IMR-90 (cell line): ENCODE results near the gene UBE2N. TPM values are rescaled to one million over a fixed set of nuclear protein-coding genes. Genes with fewer than 3 reads are reported as not detected.

Experiments
- ATAC-seq: fragments of 200-7000 bp; cut with Tn5 transposase; 2 replicates; pipeline ENCODE4 v1.9.1; 2020; ENCODE audit warnings: low read depth, mild to moderate bottlenecking, moderate library complexity
- BruUV-seq: library from RNA; stranded (reverse); fragments of 400-500 nt; replicated peaks from 2 replicates; lab custom pipeline; 2021; lab: Mats Ljungman, UMichigan
- CTCF ChIA-PET: fragments of 300-600 bp; formaldehyde crosslinking; extraction: SDS; loops from one replicate; lab custom pipeline; 2021; ENCODE audit warnings: antibody characterized with exemption; lab: Yijun Ruan, JAX
- POLR2A ChIA-PET: fragments of 300-600 bp; sonication (Branson Sonifier 250); formaldehyde crosslinking; loops from one replicate; lab custom pipeline; 2022; ENCODE audit warnings: antibody characterized with exemption; ENCODE audit not compliant: unreplicated experiment; lab: Charles Lee
- DNase-seq: peaks from one replicate; pipeline ENCODE4 v3.0.0; 2013
- H2AFZ ChIP-seq: replicated peaks from 2 replicates; pipeline ENCODE3; 2013; ENCODE audit warnings: low read length, mild to moderate bottlenecking; ENCODE audit not compliant: poor library complexity
- H2AK5ac ChIP-seq: 2 replicates; pipeline ENCODE4 v1.6.1; 2013; ENCODE audit warnings: low read depth, low read length, inconsistent platforms
- H2AK9ac ChIP-seq: replicated peaks from 2 replicates; pipeline ENCODE3; 2013; ENCODE audit warnings: mild to moderate bottlenecking, low read depth, low read length, moderate library complexity; ENCODE audit not compliant: poor library complexity
- H2BK120ac ChIP-seq: 2 replicates; pipeline ENCODE4 v1.6.1; 2013; ENCODE audit warnings: low read depth, low read length, inconsistent platforms
- H2BK15ac ChIP-seq: 3 replicates; pipeline ENCODE4 v1.6.1; 2013; ENCODE audit warnings: low read depth, low read length, inconsistent platforms
- H2BK20ac ChIP-seq: 2 replicates; pipeline ENCODE4 v1.6.1; 2013; ENCODE audit warnings: low read depth, mild to moderate bottlenecking, inconsistent platforms, low read length, moderate library complexity
- H2BK5ac ChIP-seq: 2 replicates; pipeline ENCODE4 v1.6.1; 2013; ENCODE audit warnings: mild to moderate bottlenecking, low read depth, low read length, inconsistent platforms; ENCODE audit not compliant: poor library complexity, severe bottlenecking
- H3K14ac ChIP-seq: replicated peaks from 2 replicates; pipeline ENCODE4 v1.6.1; 2013; ENCODE audit warnings: low read depth, low read length, inconsistent platforms
- H3K18ac ChIP-seq: 2 replicates; pipeline ENCODE4 v1.6.1; 2013; ENCODE audit warnings: low read depth, low read length, control low read depth
- H3K23ac ChIP-seq: 2 replicates; pipeline ENCODE4 v1.6.1; 2013; ENCODE audit warnings: low read depth, low read length, inconsistent platforms
- H3K27ac ChIP-seq: 2 replicates; pipeline ENCODE4 v1.5.1; 2013; ENCODE audit warnings: mild to moderate bottlenecking, control low read depth, low read length; ENCODE audit not compliant: insufficient read depth
- H3K27me3 ChIP-seq: 2 replicates; pipeline ENCODE4 v1.6.1; 2013; ENCODE audit warnings: low read length; ENCODE audit not compliant: control insufficient read depth, insufficient read depth
- H3K36me3 ChIP-seq: 2 replicates; pipeline ENCODE4 v1.6.1; 2013; ENCODE audit warnings: low read length, mixed read lengths; ENCODE audit not compliant: control insufficient read depth, insufficient read depth
- H3K4ac ChIP-seq: 2 replicates; pipeline ENCODE4 v1.6.1; 2013; ENCODE audit warnings: low read depth, low read length, inconsistent platforms
- H3K4me1 ChIP-seq: 2 replicates; pipeline ENCODE4 v1.6.1; 2013; ENCODE audit warnings: low read length, mixed read lengths; ENCODE audit not compliant: control insufficient read depth, insufficient read depth
- H3K4me2 ChIP-seq: 2 replicates; pipeline ENCODE4 v1.6.1; 2013; ENCODE audit warnings: low read depth, mild to moderate bottlenecking, control low read depth, low read length, moderate library complexity
- H3K4me3 ChIP-seq: 2 replicates; pipeline ENCODE4 v1.5.1; 2013; ENCODE audit warnings: low read depth, mild to moderate bottlenecking, control low read depth, low read length, moderate library complexity; ENCODE audit not compliant: insufficient read depth
- H3K56ac ChIP-seq: 2 replicates; pipeline ENCODE4 v1.6.1; 2013; ENCODE audit warnings: low read length, inconsistent platforms; ENCODE audit not compliant: insufficient read depth; ENCODE audit errors: extremely low read depth
- H3K79me1 ChIP-seq, 2 experiments: 2 replicates each; pipeline ENCODE4 v1.6.1; 2013; ENCODE audit warnings: low read length in 2 of 2, inconsistent platforms in 1 of 2, low read depth in 1 of 2
- H3K9ac ChIP-seq: 2 replicates; pipeline ENCODE4 v1.6.1; 2013; ENCODE audit warnings: low read depth, low read length, control low read depth
- H3K9me1 ChIP-seq: 2 replicates; pipeline ENCODE4 v1.6.1; 2013; ENCODE audit warnings: low read length, inconsistent platforms; ENCODE audit not compliant: insufficient read depth
- H3K9me3 ChIP-seq: 2 replicates; pipeline ENCODE4 v1.6.1; 2013; ENCODE audit warnings: low read length; ENCODE audit not compliant: control insufficient read depth, insufficient read depth
- H4K20me1 ChIP-seq: 2 replicates; pipeline ENCODE4 v1.6.1; 2013; ENCODE audit warnings: low read length, inconsistent platforms; ENCODE audit not compliant: insufficient read depth
- H4K5ac ChIP-seq: 2 replicates; pipeline ENCODE4 v1.6.1; 2013; ENCODE audit warnings: mild to moderate bottlenecking, low read depth, low read length, control low read depth
- H4K8ac ChIP-seq, 2 experiments: 2 replicates each; pipeline ENCODE4 v1.6.1; 2013; ENCODE audit warnings: low read depth in 2 of 2, low read length in 2 of 2, control low read depth in 1 of 2, inconsistent platforms in 1 of 2
- H4K91ac ChIP-seq: 2 replicates; pipeline ENCODE4 v1.6.1; 2013; ENCODE audit warnings: low read depth, low read length, inconsistent platforms; ENCODE audit not compliant: insufficient read depth
- CHD1 ChIP-seq: IDR thresholded peaks from 2 replicates; pipeline ENCODE4 v1.6.1; 2012; ENCODE audit warnings: low read depth, low read length, improper control_type of control experiment
- FOS ChIP-seq: fragments of 150-350 bp; IDR thresholded peaks from 2 replicates; pipeline ENCODE4 v1.6.1; 2016; ENCODE audit warnings: low read depth, low read length
- MAZ ChIP-seq: IDR thresholded peaks from 2 replicates; pipeline ENCODE4 v1.6.1; 2012; ENCODE audit warnings: low read depth, mild to moderate bottlenecking, low read length, improper control_type of control experiment, moderate library complexity, borderline replicate concordance
- MXI1 ChIP-seq: IDR thresholded peaks from 2 replicates; pipeline ENCODE4 v1.6.1; 2012; ENCODE audit warnings: low read depth, mild to moderate bottlenecking, low read length, moderate library complexity, borderline replicate concordance
- NFE2L2 ChIP-seq: fragments of 150-350 bp; IDR thresholded peaks from 2 replicates; pipeline ENCODE4 v1.6.1; 2016; ENCODE audit warnings: low read depth, mild to moderate bottlenecking, low read length
- POLR2A ChIP-seq: IDR thresholded peaks from 2 replicates; pipeline ENCODE4 v1.6.1; 2012; ENCODE audit warnings: mild to moderate bottlenecking, low read depth, low read length
- RCOR1 ChIP-seq: IDR thresholded peaks from 2 replicates; pipeline ENCODE4 v1.6.1; 2012; ENCODE audit warnings: mild to moderate bottlenecking, low read length, improper control_type of control experiment; ENCODE audit not compliant: insufficient replicate concordance
- RFX5 ChIP-seq: IDR thresholded peaks from 2 replicates; pipeline ENCODE4 v1.8.0; 2012; ENCODE audit warnings: low read depth, mild to moderate bottlenecking, low read length, moderate library complexity
- SMC3 ChIP-seq: fragments of 150-350 bp; IDR thresholded peaks from 2 replicates; pipeline ENCODE4 v1.6.1; 2016; ENCODE audit warnings: low read depth, mild to moderate bottlenecking, antibody characterized with exemption, low read length, moderate library complexity
- WGBS, 2 experiments: methylation state at CpG; one replicate each; pipeline versions ENCODE4 v1.1.5 to v1.1.7; 2013; ENCODE audit warnings: missing lambda C conversion rate in 2 of 2; ENCODE audit not compliant: insufficient read length in 1 of 2; ENCODE audit errors: extremely low coverage in 2 of 2; 5-methylcytosine and 5-hydroxymethylcytosine counted together
- dilution Hi-C: fragments of 300-500 bp; cut with HindIII; formaldehyde crosslinking; loops from one replicate; pipeline ENCODE4 v1.14.3; 2018; ENCODE audit warnings: low sequenced_read_pairs; ENCODE audit not compliant: unreplicated experiment
- in situ Hi-C: fragments of 300-500 bp; cut with MboI; formaldehyde crosslinking; loops from 3 replicates; pipeline ENCODE4 v1.14.3; 2019; ENCODE audit warnings: low sequenced_read_pairs, inconsistent platforms, mixed read lengths
- intact Hi-C: fragments of 100-400 bp; cut with micrococcal nuclease; formaldehyde crosslinking; loops from 2 replicates; pipeline ENCODE4 v1.10.0; 2022
- polyA plus RNA-seq, 3 experiments: library from polyadenylated mRNA; depleted of rRNA; stranded (reverse); fragments of >200 nt; gene quantifications; 2 replicates each; pipeline ENCODE4 v1.2.3, GENCODE V29; 2012; ENCODE audit warnings: low replicate concordance in 1 of 3
- total RNA-seq: library from RNA; depleted of rRNA; stranded (reverse); fragments of >200 nt; gene quantifications from 2 replicates; pipeline ENCODE4 v1.2.3, GENCODE V29; 2012
- TF ChIP-seq, protein P1 (sequence below): conservative IDR thresholded peaks from 2 replicates; pipeline ENCODE4 v1.5.1; 2012; ENCODE audit warnings: mild to moderate bottlenecking, low read depth, low read length, improper control_type of control experiment
- TF ChIP-seq, protein P2 (sequence below): fragments of 150-350 bp; IDR thresholded peaks from 2 replicates; pipeline ENCODE4 v1.6.1; 2016; ENCODE audit warnings: low read depth, mild to moderate bottlenecking, low read length, moderate library complexity, borderline replicate concordance

UBE2N gene
- total and polyA plus RNA-seq, 2 of the 4 experiments (the other 2 are of a cell fraction), result 64.5 to 103 TPM

DNA sequence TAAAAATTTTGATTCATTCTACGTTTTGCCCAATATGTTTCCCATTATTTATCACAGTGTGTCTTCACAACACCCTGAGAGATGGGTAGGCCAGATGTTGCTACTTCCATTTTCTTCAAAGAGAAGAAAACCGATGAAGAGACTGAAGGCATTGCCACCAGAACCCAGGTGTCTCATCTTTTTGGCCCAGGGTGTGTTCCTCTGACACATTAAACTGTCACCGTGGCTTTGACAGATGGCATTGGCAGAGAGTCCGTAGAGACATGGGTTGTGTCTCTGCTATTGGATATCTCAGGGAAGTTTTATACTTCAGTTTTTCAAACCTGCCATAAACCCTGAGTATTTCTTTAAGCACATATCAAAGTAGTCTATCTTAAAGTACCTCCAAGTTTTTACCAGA, 75.3 kb downstream of the UBE2N start:
- in situ Hi-C loops, result no loop called here
- BruUV-seq, result no TSS peak

More for the DNA sequence above, 75.3 kb downstream of the UBE2N start:
- H3K9me3 ChIP-seq, result no peaks in the 10 kb centered on the region
- CTCF ChIA-PET, result no interaction called here
- H4K8ac ChIP-seq, result no peak overlapping the region
- H4K91ac ChIP-seq, result no peak overlapping the region
- no peak overlapping the region for H2BK5ac ChIP-seq
- no peaks in the 10 kb centered on the region for H3K79me1 ChIP-seq
- no peaks in the 10 kb centered on the region for H4K20me1 ChIP-seq
- H2AFZ ChIP-seq, result no peak overlapping the region
- H3K4me3 ChIP-seq, result no peak overlapping the region
- POLR2A ChIA-PET, result no interaction called here
- no peak overlapping the region for H3K56ac ChIP-seq
- no peak overlapping the region for H3K18ac ChIP-seq
- DNase-seq (no peak), ATAC-seq (no peak)
- H3K9ac ChIP-seq, result no peak overlapping the region
- no peaks in the 10 kb centered on the region for H3K36me3 ChIP-seq
- H2AK5ac ChIP-seq, result no peak overlapping the region
- no peaks in the 10 kb centered on the region for H3K9me1 ChIP-seq
- no peaks in the 10 kb centered on the region for H3K4me1 ChIP-seq
- no peak overlapping the region for H2BK15ac ChIP-seq
- H3K27me3 ChIP-seq, result no peaks in the 10 kb centered on the region
- 100% methylated on average over 1 of the region's 4 CpGs; no CpG with 5 or more reads in 1 of the 2 experiments for WGBS, 2 experiments
- TF ChIP-seq, protein P1, sequence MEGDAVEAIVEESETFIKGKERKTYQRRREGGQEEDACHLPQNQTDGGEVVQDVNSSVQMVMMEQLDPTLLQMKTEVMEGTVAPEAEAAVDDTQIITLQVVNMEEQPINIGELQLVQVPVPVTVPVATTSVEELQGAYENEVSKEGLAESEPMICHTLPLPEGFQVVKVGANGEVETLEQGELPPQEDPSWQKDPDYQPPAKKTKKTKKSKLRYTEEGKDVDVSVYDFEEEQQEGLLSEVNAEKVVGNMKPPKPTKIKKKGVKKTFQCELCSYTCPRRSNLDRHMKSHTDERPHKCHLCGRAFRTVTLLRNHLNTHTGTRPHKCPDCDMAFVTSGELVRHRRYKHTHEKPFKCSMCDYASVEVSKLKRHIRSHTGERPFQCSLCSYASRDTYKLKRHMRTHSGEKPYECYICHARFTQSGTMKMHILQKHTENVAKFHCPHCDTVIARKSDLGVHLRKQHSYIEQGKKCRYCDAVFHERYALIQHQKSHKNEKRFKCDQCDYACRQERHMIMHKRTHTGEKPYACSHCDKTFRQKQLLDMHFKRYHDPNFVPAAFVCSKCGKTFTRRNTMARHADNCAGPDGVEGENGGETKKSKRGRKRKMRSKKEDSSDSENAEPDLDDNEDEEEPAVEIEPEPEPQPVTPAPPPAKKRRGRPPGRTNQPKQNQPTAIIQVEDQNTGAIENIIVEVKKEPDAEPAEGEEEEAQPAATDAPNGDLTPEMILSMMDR, result no peak
- no peak for TF ChIP-seq CHD1
- TF ChIP-seq, protein P2, sequence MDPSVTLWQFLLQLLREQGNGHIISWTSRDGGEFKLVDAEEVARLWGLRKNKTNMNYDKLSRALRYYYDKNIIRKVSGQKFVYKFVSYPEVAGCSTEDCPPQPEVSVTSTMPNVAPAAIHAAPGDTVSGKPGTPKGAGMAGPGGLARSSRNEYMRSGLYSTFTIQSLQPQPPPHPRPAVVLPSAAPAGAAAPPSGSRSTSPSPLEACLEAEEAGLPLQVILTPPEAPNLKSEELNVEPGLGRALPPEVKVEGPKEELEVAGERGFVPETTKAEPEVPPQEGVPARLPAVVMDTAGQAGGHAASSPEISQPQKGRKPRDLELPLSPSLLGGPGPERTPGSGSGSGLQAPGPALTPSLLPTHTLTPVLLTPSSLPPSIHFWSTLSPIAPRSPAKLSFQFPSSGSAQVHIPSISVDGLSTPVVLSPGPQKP, result no peak
- no peak for TF ChIP-seq MAZ
- TF ChIP-seq NFE2L2, result no peak
- no peak for TF ChIP-seq POLR2A
- no peak for TF ChIP-seq RFX5
- no peak for TF ChIP-seq RCOR1
- no peak for TF ChIP-seq MXI1
- TF ChIP-seq SMC3, result no peak
- TF ChIP-seq FOS, result no peak
- H3K4ac ChIP-seq, result no peak overlapping the region
- H2BK20ac ChIP-seq, result no peak overlapping the region
- no peak overlapping the region for H2AK9ac ChIP-seq
- intact Hi-C loops (no loop called here), dilution Hi-C loops (no loop called here)
- no peak overlapping the region for H3K4me2 ChIP-seq
- no peak overlapping the region for H3K27ac ChIP-seq
- no peak overlapping the region for H4K5ac ChIP-seq
- H2BK120ac ChIP-seq, result no peak overlapping the region
- no peak overlapping the region for H3K23ac ChIP-seq
- no peak overlapping the region for H3K14ac ChIP-seq
